Psoas muscle (tissue), 8 donors: ENCODE data around the gene STAMBPL1. TPM values are rescaled to one million over a fixed set of nuclear protein-coding genes. Genes with fewer than 3 reads are reported as not detected.

ENCODE experiments used
- ATAC-seq, 4 donors: fragments of 200-7000 bp; cut with Tn5 transposase; one replicate each; pipeline ENCODE4 v1.9.1; 2020; ENCODE audit warnings: moderate library complexity in 3 of 4, mild to moderate bottlenecking in 2 of 4
- DNase-seq, 2 donors: peaks; one replicate each; pipeline ENCODE4 v3.0.0-alpha.2; 2020
- H3K27ac ChIP-seq: fragments of 200-600 bp; one replicate; pipeline ENCODE4 v1.8.0; 2022
- H3K27me3 ChIP-seq, 3 donors: fragments of 200-600 bp in 1 of 3; one replicate each; pipeline versions ENCODE4 v1.6.1 to v1.8.0; 2013 to 2022; ENCODE audit warnings: low read length in 2 of 3, mild to moderate bottlenecking in 2 of 3, moderate library complexity in 1 of 3; ENCODE audit not compliant: insufficient read depth in 3 of 3
- H3K36me3 ChIP-seq, 2 donors: fragments of 200-600 bp in 1 of 2; one replicate each; pipeline versions ENCODE4 v1.6.1 to v1.8.0; 2013 to 2022; ENCODE audit warnings: low read depth in 1 of 2, mild to moderate bottlenecking in 1 of 2, moderate library complexity in 1 of 2; ENCODE audit not compliant: insufficient read depth in 1 of 2
- H3K4me1 ChIP-seq: fragments of 200-600 bp; one replicate; pipeline ENCODE4 v1.8.0; 2022
- H3K4me3 ChIP-seq: fragments of 200-600 bp; one replicate; pipeline ENCODE4 v1.8.0; 2022; ENCODE audit warnings: mild to moderate bottlenecking
- H3K9me3 ChIP-seq: fragments of 200-600 bp; one replicate; pipeline ENCODE4 v1.8.0; 2022
- CTCF ChIP-seq: fragments of 200-600 bp; IDR thresholded peaks from one replicate; pipeline ENCODE4 v1.8.0; 2022; ENCODE audit warnings: antibody characterized with exemption
- whole genome bisulfite sequencing, 3 donors: extraction: QIAGEN DNeasy Blood & Tissue Kit; methylation state at CpG; one replicate each; pipeline versions ENCODE4 v1.1.6 to v1.1.7; 2013; 5-methylcytosine and 5-hydroxymethylcytosine counted together
- intact Hi-C, 2 donors: fragments of 100-400 bp; cut with DNase I; formaldehyde crosslinking; loops; one replicate each; pipeline versions ENCODE4 v1.11.0 to v1.14.2; 2022
- polyA plus RNA-seq, 3 donors: library from polyadenylated mRNA; stranded (reverse); fragments of 200-250 nt; gene quantifications; one replicate each; pipeline ENCODE4 v1.2.3, GENCODE V29; 2013
- total RNA-seq, 4 donors: library from RNA; stranded (reverse); fragmentation: NEBNext Ultra II Directional in 2 of 4; extraction: Animal tissue kit (Norgen Biotek cat#: 25700) in 2 of 4; gene quantifications; one replicate each; pipeline versions ENCODE4 v1.2.1 to v1.2.4, GENCODE V29; 2021 to 2023
- donor health status: healthy with polysubstance abuse.
- donor health status: DM: no; HTN: no; CAD: no; lungs with moderate emphysema.
- donor health status: Bipolar disorder and iron deficiency.
- donor health status: healthy.
- donor health status: DM: yes; HTN: yes; CAD: no.
- donor health status: DM: no; HTN: no; CAD: no.
- donor health status: DM: no; HTN: no; CAD: no.
- donor health status: DM: yes; HTN: yes; CAD: no.

Gene STAMBPL1
- total and polyA plus RNA-seq, 7 donors, result 0.23 to 1.4 (median 0.92) TPM

- H3K27me3 ChIP-seq, result no peaks in the 10 kb centered on the region
- no peaks in the 10 kb centered on the region for H3K9me3 ChIP-seq
- intact Hi-C loops, result loop anchor here in 1 of 2 donors (5.0 kb wide), 1 partner anchor 38 kb away; no protein-coding TSS in a partner anchor
- TF ChIP-seq CTCF, result no peak
- no peaks in the 10 kb centered on the region for H3K4me1 ChIP-seq
- no peak for ATAC-seq
- DNase-seq, result no peak
- H3K27ac ChIP-seq, result no peak overlapping the region
- H3K36me3 ChIP-seq, result no peaks in the 10 kb centered on the region
- H3K4me3 ChIP-seq, result no peak overlapping the region
Measured at GRCh38 chr10:88888810-88889445, 8.9 kb downstream of the STAMBPL1 start.

DNA sequence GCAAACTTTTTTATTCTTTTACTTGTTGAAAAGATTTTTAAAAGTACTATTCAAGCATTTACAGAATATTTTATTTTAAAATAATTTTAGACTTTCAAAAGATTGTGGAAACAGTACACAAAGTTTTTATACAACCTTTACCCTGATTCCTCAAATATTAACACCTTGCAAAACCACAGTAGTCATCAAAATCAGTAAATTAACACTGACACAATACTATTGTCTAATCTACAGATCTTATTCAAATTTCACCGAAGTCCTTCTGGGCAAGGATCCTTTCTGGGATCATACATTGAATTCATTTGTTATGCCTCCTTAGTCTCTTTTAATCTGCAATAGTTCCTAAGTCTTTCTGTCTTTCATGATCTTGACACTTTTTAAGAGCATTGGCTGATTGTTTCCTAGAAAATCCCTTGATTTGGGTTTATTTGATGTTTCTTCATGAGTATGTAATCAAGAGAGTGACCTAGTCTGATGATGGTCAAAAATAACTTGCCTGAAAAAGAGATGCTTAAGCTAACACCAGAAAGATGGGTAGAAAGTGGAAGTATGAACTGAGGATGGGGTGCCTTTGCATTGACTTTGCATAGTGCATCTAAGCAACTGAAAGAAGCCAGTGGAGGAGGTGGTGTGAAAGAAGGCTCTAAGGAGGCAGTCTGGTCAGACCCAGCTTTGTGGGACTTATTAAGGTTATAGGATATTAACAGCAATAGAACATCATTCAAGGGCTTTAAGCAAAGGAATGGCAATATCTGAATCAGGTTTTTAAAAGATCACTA lies 9.7 kb downstream of the STAMBPL1 start:
- Histone ChIP-seq H3K4me3 (no peak overlapping the region), H3K9me3 (no peaks in the 10 kb centered on the region), H3K27ac (no peak overlapping the region), H3K4me1 (no peaks in the 10 kb centered on the region), H3K27me3 (no peaks in the 10 kb centered on the region), H3K36me3 (no peaks in the 10 kb centered on the region)
- no peak for ATAC-seq
- TF ChIP-seq CTCF, result no peak
- intact Hi-C loops, result loop anchor here in 1 of 2 donors (5.0 kb wide), 1 partner anchor 38 kb away; no protein-coding TSS in a partner anchor
- no peak for DNase-seq
- 38 to 63% (median 51%) methylated on average over 1 of the region's 1 CpG for WGBS, 3 donors

- ATAC-seq (no peak), DNase-seq (no peak)
- Histone ChIP-seq H3K36me3 (no peaks in the 10 kb centered on the region), H3K4me1 (no peaks in the 10 kb centered on the region), H3K27me3 (no peaks in the 10 kb centered on the region), H3K9me3 (no peaks in the 10 kb centered on the region), H3K27ac (no peak overlapping the region), H3K4me3 (no peak overlapping the region)
- WGBS, 3 donors, result 87 to 95% (median 89%) methylated on average over 4 of the region's 4 CpGs
- intact Hi-C loops, result no loop called here
- TF ChIP-seq CTCF, result no peak
Measured at GRCh38 chr10:88890681-88891381, 10.8 kb downstream of the STAMBPL1 start.

- Histone ChIP-seq H3K4me1 (no peaks in the 10 kb centered on the region), H3K27me3 (no peaks in the 10 kb centered on the region), H3K27ac (no peak overlapping the region), H3K36me3 (no peaks in the 10 kb centered on the region), H3K4me3 (no peak overlapping the region), H3K9me3 (no peaks in the 10 kb centered on the region)
- DNase-seq, result no peak
- no peak for TF ChIP-seq CTCF
- intact Hi-C loops, result no loop called here
- no peak for ATAC-seq
- 49 to 84% (median 52%) methylated on average over 2 of the region's 2 CpGs for WGBS, 3 donors
Measured at GRCh38 chr10:88892222-88892967, 12.3 kb downstream of the STAMBPL1 start.
